SW 1271 (cell line): ENCODE measurements around the gene MOV10.
"Not testable (repeated sequence)": the region's sequence is repeated elsewhere in the genome, so short reads cannot be mapped to it uniquely, and the experiment has no call there.

Experiments used
- DNase-seq, 2 experiments: peaks; one replicate each; lab custom pipeline; 2025; lab: John Stamatoyannopoulos, UW

MOV10 gene, protein sequence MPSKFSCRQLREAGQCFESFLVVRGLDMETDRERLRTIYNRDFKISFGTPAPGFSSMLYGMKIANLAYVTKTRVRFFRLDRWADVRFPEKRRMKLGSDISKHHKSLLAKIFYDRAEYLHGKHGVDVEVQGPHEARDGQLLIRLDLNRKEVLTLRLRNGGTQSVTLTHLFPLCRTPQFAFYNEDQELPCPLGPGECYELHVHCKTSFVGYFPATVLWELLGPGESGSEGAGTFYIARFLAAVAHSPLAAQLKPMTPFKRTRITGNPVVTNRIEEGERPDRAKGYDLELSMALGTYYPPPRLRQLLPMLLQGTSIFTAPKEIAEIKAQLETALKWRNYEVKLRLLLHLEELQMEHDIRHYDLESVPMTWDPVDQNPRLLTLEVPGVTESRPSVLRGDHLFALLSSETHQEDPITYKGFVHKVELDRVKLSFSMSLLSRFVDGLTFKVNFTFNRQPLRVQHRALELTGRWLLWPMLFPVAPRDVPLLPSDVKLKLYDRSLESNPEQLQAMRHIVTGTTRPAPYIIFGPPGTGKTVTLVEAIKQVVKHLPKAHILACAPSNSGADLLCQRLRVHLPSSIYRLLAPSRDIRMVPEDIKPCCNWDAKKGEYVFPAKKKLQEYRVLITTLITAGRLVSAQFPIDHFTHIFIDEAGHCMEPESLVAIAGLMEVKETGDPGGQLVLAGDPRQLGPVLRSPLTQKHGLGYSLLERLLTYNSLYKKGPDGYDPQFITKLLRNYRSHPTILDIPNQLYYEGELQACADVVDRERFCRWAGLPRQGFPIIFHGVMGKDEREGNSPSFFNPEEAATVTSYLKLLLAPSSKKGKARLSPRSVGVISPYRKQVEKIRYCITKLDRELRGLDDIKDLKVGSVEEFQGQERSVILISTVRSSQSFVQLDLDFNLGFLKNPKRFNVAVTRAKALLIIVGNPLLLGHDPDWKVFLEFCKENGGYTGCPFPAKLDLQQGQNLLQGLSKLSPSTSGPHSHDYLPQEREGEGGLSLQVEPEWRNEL

DNA sequence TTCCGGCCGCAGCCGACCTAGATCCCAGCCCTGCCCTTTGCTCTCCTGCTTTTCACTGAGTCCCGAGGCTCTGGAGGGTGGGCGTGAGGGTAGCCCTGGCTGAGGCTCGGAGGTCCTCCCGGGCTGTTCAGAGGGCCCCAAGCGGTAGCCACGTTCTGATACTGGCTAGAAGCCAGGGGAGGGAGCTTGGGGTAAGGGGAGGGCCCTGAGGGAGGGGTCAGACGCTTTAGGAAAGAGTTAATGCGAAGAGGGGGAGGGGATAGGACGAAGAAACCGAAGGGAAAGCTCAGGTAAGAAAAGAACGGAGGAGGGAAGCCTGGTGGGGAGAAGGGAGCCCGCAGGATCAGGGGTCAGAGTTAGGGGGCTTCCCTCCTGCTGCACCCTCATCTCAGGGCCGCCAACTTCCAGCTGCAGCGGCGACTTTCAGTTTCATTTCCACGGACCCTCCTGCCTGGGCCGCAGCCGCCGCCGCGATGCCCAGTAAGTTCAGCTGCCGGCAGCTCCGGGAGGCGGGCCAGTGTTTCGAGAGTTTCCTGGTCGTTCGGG, at the start of gene MOV10:
MOV10 (plus strand) TSS at position 220 of the 546 bp plus-strand sequence; CDS start at position 474, 254 bp downstream.
- DNase-seq, result peak; percentile 47 to 71

DNA sequence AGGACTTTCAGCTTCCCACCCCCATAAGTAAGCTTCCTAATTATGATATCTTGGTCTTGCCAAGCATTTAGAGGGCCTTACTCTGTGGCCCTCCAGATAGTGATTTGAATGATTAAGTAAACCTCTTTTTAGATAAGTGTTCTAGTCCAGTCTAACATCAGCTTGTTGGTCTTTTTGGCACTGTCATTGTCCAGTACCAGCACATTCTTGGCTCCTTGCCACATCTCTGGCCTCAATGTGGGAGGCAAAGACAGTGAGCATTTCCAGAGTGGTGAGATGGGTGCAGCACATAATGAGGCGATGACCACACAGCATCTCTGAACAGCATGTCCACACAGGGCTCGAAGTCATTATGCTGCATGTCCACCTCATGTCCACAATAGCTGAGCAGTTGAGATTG, 48.8 kb upstream of the MOV10 start:
- no peak for DNase-seq

DNA sequence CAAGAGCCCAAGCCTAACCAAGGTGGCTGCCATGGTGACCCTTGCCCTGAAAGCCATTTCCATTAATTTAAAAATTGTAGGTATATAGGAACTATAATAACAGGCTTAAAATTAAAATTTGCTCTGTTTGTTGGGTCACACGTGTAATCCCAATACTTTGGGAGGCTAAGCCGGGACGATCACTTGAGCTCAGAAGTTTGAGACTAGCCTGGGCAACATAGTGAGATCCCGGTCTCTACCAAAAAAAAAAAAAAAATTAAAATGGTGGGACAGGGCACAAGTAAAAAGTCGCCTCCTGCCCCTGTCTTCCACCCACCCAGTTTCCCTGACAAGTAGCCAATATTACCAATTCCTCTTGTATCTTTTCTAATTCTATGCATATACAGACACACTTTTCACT, 48.3 kb upstream of the MOV10 start:
- DNase-seq, result no peak

DNA sequence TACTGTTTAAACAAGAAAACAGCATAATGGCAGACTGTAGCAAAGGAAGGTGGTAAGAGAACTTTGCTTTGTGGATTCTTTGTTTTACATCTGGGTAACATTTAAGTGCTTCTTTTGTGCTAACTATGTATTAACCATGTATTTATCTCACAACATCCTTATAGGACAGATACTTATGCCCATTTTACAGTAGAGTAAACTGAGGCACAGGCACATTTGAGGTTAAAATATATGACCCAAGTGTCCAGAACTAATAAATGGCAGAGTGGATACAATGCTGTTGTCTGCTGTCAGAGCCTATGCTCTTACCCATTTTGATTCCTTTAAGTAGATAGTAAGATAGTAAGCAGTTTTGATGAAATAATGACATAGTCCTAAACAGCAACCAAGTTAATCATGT, 47.6 kb upstream of the MOV10 start:
- DNase-seq, result no peak

DNA sequence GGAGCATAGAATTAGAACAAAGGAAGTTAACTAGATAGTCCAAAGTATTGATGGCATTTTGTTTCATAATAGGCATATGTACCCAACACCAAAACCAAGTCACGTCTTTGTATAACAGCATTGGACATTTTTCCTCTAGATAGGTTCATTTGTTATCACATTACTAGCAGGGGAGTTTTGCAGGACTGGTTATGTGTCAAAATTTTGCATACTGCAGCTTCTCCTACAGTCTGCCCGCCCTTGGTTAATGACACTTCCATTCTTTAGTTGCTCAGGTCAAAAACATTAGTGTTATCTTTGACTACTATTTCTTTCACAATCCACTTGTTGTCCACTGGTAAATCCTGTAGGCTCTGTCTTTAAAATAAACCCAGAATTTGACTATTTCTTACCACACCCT, 45.9 kb upstream of the MOV10 start:
- no peak for DNase-seq

DNA sequence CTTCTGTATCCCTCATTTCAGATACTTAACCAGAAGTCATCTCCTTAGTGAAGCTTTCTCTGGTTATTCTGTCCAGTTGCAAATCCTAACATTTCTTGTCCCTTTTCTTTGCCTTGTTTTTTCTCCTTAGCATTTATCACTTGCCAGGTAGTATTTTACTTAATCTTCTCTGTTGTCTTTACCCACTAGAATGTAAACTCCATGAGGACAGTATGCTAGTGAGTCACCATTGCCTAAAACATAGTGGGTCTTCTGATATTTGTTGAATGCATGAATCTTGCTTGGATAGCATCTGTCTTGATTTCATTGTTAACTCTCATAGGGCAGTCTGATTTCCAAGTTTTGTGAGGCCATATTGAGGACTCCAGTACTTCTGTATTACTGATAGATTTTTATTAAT, 45.2 kb upstream of the MOV10 start:
- no peak for DNase-seq

DNA sequence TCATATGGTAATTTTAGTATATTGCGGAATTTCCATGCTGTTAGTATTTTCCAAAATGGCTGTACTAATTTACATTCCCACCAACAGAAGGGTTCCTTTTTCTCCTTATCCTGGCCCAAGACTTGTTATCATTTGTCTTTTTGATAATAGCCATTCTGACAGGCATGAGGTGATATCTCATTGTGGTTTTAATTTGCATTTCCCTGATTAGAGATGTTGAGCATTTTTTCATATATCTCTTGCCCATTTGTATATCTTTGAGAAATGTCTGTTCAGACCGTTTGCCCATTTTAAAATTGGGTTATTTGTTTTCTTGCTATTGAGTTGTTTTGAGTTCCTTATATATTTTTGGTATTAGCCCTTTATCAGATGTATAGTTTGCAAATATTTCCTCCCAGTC, 40.8 kb upstream of the MOV10 start:
- DNase-seq, result no peak

DNA sequence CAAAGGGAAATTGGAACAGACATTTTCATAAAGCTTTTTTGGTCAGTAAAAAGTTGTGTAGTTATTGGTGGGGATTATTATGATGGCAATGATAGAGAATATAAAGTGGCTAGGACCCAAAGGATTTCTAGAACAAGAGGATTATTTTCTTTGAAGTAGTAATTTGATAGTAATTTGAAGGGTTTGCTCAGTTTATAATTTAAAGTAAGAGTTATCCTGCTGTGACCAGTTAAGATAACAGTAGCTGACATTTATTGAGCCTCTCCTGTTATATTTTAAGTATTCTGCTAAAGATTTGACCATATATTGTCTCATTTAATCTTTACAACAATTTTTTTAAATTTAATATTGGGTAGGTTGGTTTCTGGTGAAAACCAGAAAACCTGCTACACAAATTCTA, 40.1 kb upstream of the MOV10 start:
- DNase-seq, result no peak

DNA sequence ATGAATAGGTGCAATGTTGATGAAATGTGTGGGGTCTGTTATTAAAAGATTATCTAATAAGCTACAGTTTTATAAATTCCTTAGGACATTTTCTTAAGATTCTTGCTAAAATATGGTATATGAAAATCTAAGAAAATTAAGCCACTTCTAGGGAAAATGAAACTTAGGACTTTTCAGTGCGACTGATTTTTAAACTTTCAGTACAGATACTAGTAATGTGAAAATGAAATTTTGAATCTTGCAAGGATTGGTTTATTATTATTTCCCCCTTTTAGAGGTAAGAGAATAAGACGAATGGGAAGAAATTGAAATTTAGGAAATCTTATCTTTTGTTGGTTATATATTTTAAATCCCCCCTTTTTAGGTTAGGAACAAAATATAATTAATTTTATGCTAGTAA, 38.4 kb upstream of the MOV10 start:
- no peak for DNase-seq

DNA sequence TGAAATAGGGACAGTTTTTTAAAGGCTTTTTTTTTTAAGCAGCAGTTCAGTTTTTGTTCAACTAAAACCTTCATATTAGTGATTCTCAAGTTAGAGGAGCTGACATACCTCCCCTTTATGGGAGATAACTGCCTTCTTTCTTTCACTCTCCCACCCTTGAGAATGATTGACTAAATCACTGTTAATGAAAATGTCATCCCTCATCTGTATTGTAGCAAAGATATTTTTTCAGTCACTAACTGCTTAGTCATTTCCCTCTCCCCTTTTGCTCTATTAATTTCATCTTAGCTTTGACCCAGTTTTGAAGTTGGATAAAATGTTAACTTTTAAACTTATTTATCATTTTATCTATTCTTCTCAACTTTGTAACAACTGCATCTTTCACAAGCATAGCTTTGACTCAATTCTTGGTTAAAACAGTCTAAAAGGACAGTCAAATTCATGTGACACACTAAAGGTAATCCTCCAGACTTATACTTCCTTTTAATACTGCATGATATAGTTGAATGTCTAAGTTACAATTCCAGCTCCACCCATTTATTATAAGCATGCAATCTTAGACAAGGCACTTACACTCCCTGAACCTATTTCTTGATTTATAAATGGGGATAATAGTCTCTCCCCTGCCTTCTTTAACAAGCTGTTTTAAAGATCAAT, 37.7 kb upstream of the MOV10 start:
- DNase-seq, result peak in 1 of 2 experiments; percentile 10

DNA sequence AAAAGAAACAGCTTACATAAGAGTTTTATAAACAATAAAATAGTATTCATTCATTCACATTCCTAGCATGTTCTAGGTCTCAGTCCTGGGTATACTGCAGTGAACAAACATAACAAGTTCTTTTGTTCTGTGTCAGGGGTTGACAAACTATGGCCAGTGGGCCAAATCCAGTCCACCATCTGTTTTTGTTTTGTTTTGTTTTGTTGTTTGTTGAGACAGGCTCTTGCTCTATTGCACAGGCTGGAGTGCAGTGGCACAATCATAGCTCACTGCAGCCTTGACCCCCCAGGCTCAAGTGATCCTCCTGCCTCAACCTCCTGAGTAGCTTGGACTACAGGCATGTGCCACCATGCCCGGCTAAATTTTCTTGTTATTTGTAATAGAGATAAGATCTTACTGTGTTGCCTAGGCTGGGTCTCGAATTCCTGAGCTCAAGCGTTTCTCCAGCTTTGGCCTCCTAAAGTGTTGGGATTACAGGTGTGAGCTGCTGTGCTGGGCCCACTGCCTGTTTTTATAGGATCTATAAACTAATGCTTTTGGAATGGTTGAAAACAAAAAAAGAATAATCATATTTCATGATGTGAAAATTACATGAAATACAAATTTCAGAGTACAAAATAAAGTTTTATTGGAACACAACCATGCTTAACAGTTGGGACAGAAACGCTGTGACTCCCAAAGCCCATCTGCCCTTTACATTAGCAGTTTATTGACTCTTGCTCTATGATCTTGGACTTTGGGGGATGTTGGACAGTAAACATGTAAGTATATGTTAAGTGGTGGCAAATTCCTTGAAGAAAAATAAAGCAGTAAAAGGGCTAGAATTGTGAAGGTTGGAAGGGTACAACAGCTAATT, 37.0 kb upstream of the MOV10 start:
- DNase-seq, result peak in 1 of 2 experiments; percentile 17

DNA sequence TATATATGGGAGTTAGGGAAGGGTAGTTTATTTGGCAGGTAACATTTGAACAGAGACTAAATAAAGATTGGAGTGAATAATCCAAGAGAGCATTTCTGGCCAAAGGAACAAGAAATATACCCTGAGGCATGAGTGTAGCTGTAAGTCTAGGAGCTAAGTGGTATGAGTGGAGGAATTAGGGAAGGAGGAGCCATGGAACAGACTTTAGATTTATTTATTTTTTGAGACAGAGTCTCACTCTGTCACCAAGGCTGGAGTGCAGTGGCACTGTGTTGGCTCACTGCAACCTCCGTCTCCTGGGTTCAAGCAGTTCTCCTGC, 36.4 kb upstream of the MOV10 start:
- DNase-seq, result peak in 1 of 2 experiments; percentile 9

DNA sequence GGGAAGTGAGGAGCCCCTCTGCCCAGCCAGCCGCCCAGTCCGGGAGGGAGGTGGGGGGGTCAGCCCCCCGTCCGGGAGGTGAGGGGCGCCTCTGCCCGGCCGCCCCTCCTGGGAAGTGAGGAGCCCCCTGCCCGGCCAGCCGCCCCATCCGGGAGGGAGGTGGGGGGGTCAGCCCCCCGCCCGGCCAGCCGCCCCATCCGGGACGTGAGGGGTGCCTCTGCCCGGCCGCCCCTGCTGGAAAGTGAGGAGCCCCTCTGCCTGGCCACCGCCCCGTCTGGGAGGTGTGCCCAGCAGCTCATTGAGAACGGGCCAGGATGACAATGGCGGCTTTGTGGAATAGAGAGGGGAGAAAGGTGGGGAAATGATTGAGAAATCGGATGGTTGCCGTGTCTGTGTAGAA, 34.0 kb upstream of the MOV10 start:
- not testable (repeated sequence) for DNase-seq

DNA sequence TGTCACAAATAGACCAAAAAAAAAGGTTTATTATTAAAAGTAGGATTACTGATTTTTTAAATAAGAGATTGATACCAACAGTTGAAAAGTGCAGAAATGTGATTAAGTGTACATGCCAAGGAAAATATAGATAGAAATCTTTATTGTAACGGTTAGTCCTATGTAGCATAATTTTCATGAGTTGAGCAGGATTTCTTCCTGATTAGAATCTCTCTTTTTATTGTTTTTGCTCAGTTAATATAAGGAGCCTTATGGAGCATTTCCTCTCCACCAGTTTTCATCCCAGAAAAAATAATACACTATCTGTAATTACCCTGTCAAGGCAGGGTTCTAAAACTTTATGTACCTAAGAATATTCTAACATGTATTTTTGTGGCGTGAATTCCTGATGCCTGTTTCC, 31.4 kb upstream of the MOV10 start:
- DNase-seq, result no peak

DNA sequence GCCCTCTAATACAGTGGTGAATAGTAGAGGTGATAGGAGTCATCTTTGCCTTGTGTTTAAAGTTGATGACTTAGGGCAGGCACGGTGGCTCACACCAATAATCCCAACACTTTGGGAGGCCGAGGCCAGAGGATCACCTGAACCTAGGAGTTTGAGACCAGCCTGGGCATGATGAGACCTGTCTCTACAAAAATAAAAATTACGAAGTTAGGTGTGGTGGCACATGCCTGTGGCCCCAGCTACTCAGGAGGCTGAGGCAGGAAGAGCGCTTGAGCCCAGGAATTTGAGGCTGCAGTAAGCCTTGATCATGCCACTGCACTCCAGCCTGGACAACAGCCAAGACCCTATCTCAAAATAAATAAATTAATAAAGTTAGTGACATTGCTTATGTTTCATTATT, 28.2 kb upstream of the MOV10 start:
- DNase-seq, result no peak

DNA sequence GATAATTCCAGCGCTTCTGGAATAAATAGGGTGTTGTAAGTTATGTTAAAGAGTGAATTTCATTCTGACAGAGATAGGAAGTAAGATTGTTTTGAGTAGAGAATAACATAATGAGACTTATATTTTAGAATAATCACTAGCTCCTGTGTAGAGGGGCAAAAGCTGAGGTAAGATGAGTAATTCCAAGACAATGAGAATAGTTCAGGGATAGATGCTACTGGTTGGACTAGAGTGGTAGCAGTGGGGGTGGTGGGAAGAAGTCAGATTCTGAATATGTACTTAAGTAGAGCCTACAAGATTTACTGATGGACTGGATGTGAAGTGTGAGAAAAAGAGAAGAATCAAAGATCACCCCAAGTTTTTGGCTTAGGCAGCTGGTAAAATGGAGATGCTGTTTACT, 23.3 kb upstream of the MOV10 start:
- DNase-seq, result no peak

DNA sequence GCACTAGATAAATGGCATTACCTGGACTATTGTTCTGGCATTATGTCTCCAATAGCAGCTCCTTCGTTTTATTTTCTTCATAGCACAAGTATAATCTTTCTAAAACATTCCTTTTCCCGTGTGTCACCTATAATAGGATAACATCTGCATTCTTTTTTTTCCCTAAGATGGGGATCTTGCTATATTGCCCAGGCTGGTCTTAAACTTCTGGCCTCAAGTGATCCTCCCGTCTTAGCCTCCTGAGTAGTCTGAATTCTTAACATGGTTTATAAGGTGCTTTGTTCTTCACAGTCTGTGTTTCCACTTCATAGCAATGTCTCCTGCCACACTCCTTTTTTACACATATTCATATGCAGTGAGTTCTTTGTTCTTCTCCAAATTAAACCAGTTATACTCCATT, 8.6 kb upstream of the MOV10 start:
- DNase-seq, result no peak

DNA sequence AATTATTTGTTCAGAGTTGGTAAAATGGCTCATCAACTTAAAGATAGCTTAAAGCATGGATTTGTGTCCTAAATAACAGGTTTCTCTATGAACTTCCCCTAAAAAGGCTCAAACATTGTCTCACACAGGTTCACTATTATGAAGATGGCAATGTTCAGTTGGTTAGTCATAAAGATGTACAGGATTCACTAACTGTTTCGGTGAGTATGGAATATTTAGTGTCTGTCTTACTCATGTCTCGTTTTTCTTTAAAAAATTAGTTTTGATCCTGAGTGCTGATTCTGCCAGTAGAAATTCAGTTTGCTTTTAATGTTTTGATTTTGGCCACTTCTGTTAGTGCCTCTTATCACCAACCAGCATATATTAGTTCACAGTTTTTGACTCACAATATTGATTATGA, 7.5 kb upstream of the MOV10 start:
- DNase-seq, result no peak

DNA sequence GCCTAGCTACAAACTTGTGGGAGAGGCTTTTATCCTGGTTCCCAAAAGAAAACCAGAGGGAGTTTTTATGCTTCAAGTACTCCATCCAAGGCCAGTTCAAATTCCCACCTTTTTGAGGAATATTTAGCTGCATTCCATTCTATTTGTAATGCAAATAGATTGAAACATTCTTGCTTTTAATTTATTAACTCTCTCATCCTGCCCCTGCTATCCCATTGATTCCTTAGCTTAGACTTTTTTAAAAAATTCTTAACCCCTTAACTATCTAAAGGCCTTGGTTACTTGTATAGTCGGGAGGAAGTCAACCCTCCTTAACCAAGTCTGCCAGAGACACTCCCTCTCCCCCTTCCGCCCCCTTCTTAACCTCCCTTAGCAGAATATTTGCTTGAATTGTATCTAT, 2.5 kb upstream of the MOV10 start:
- no peak for DNase-seq

DNA sequence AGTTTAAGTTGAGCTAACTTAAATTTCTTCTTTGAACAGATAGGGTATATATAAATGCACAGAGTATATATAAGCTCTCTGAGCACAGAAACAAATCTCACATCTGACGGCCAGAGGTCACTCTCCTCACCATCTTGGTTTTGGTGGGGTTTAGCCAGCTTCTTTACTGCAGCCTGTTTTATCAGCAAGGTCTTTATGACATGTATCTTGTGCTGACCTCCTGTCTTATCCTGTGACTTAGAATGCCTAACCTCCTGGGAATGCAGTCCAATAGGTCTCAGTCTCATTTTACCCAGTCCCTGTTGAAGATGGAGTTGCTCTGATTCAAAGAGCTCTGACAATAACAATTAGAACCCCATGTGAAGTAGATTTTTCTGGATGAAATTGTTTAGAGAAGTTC, 1.6 kb upstream of the MOV10 start:
- DNase-seq, result no peak
